GM13977 (cell line): ENCODE measurements around the gene CLEC16A.

ENCODE experiments used
- DNase-seq: peaks from one replicate; pipeline ENCODE4 v3.0.0; 2012; ENCODE audit warnings: low spot score
- CTCF ChIP-seq: IDR thresholded peaks from 2 replicates; pipeline ENCODE4 v1.5.1; 2012; ENCODE audit warnings: mild to moderate bottlenecking, control low read depth; ENCODE audit not compliant: insufficient read depth; ENCODE audit errors: extremely low read depth, missing control alignments
- in situ Hi-C: fragments of 300-500 bp; cut with MboI; formaldehyde crosslinking; loops from one replicate; pipeline ENCODE4 v1.12.0; 2022; ENCODE audit warnings: low sequenced_read_pairs, low pct_unique_long_range_greater_than_20kb, mixed read lengths, inconsistent platforms; ENCODE audit not compliant: unreplicated experiment

CLEC16A gene

GRCh38 chr16:11032922-11033291 is 88.5 kb downstream of the CLEC16A start:
- in situ Hi-C loops, result no loop called here
- no peak for DNase-seq
- TF ChIP-seq CTCF, result no peak

- no peak for DNase-seq
- in situ Hi-C loops, result no loop called here
Observed at GRCh38 chr16:11033629-11034420, 89.5 kb downstream of the CLEC16A start.

GRCh38 chr16:11034481-11034931 is 90.1 kb downstream of the CLEC16A start:
- no peak for TF ChIP-seq CTCF
- in situ Hi-C loops, result no loop called here
- no peak for DNase-seq

More at GRCh38 chr16:11033629-11034420, 89.5 kb downstream of the CLEC16A start:
- no peak for TF ChIP-seq CTCF

GRCh38 chr16:11035096-11035495 is 90.7 kb downstream of the CLEC16A start:
- in situ Hi-C loops, result no loop called here
- no peak for DNase-seq
- no peak for TF ChIP-seq CTCF

GRCh38 chr16:11036040-11036439 is 91.7 kb downstream of the CLEC16A start:
- in situ Hi-C loops, result no loop called here
- DNase-seq, result no peak
- TF ChIP-seq CTCF, result no peak

- no peak for TF ChIP-seq CTCF
- in situ Hi-C loops, result no loop called here
- DNase-seq, result no peak
Observed at GRCh38 chr16:11036868-11037410, 92.6 kb downstream of the CLEC16A start.
